Keratinocyte (primary cell): ENCODE data around the gene USP13. TPM values are rescaled to one million over a fixed set of nuclear protein-coding genes. Genes with fewer than 3 reads are reported as not detected.

Source experiments
- DNase-seq: peaks from one replicate; pipeline ENCODE4 v3.0.0-alpha.2; 2011; ENCODE audit warnings: low read depth, missing footprints, low spot score
- FAIRE-seq: peaks from 2 replicates; lab custom pipeline; 2011; peaks lifted over from hg19 to GRCh38; lab: Jason Lieb, UNC
- H2AFZ ChIP-seq: 2 replicates; pipeline ENCODE4 v1.6.0; 2012; ENCODE audit warnings: low read length, control low read depth, inconsistent platforms; ENCODE audit not compliant: control insufficient read depth
- H3K27ac ChIP-seq: 2 replicates; pipeline ENCODE4 v1.5.1; 2011; ENCODE audit warnings: low read length; ENCODE audit not compliant: control insufficient read depth, insufficient read depth
- H3K27me3 ChIP-seq: 3 replicates; pipeline ENCODE4 v1.6.0; 2011; ENCODE audit warnings: low read length; ENCODE audit not compliant: control insufficient read depth, insufficient read depth; ENCODE audit errors: extremely low read depth
- H3K36me3 ChIP-seq, 2 experiments: 2 replicates in 1 of 2; 3 replicates in 1 of 2; pipeline ENCODE4 v1.5.1; 2011; ENCODE audit warnings: low read length in 2 of 2, mild to moderate bottlenecking in 1 of 2; ENCODE audit not compliant: control insufficient read depth in 2 of 2, insufficient read depth in 2 of 2; ENCODE audit errors: extremely low read depth in 1 of 2
- H3K4me1 ChIP-seq: 3 replicates; pipeline ENCODE4 v1.5.1; 2011; ENCODE audit warnings: low read length; ENCODE audit not compliant: control insufficient read depth, insufficient read depth; ENCODE audit errors: extremely low read depth
- H3K4me2 ChIP-seq: 3 replicates; pipeline ENCODE4 v1.6.0; 2011; ENCODE audit warnings: low read depth, low read length; ENCODE audit not compliant: control insufficient read depth, insufficient read depth; ENCODE audit errors: extremely low read depth
- H3K4me3 ChIP-seq, 3 experiments: fragments of 200-600 bp in 1 of 3; sonication (generic) in 1 of 3; 2 replicates in 2 of 3; 3 replicates in 1 of 3; pipeline ENCODE4 v1.5.1; 2011 to 2016; ENCODE audit warnings: low read length in 3 of 3, mild to moderate bottlenecking in 3 of 3, control low read depth in 2 of 3, inconsistent platforms in 1 of 3, low read depth in 1 of 3, mixed read lengths in 1 of 3, mixed run types in 1 of 3, moderate library complexity in 1 of 3; ENCODE audit not compliant: control insufficient read depth in 2 of 3, insufficient read depth in 2 of 3; ENCODE audit errors: extremely low read depth in 1 of 3
- H3K79me2 ChIP-seq: 2 replicates; pipeline ENCODE4 v1.6.0; 2012; ENCODE audit warnings: low read length; ENCODE audit not compliant: control insufficient read depth, insufficient read depth
- H3K9ac ChIP-seq: 3 replicates; pipeline ENCODE4 v1.6.0; 2011; ENCODE audit warnings: low read length; ENCODE audit not compliant: control insufficient read depth, insufficient read depth; ENCODE audit errors: extremely low read depth
- H3K9me1 ChIP-seq: 3 replicates; pipeline ENCODE4 v1.6.0; 2011; ENCODE audit warnings: low read length; ENCODE audit not compliant: control insufficient read depth, insufficient read depth; ENCODE audit errors: extremely low read depth
- H3K9me3 ChIP-seq: 2 replicates; pipeline ENCODE4 v1.5.1; 2012; ENCODE audit warnings: low read depth, low read length; ENCODE audit not compliant: control insufficient read depth
- H4K20me1 ChIP-seq: 3 replicates; pipeline ENCODE4 v1.6.0; 2011; ENCODE audit warnings: low read length; ENCODE audit not compliant: control insufficient read depth, insufficient read depth; ENCODE audit errors: extremely low read depth
- CTCF ChIP-seq, 3 experiments: IDR thresholded peaks in 1 of 3; conservative IDR thresholded peaks in 1 of 3; optimal IDR thresholded peaks in 1 of 3; 2 replicates in 2 of 3; 3 replicates in 1 of 3; pipeline versions ENCODE3 to v1.5.1; 2011; ENCODE audit warnings: low read length in 3 of 3, mild to moderate bottlenecking in 3 of 3, moderate library complexity in 2 of 3, control low read depth in 1 of 3, inconsistent platforms in 1 of 3; ENCODE audit not compliant: insufficient read depth in 2 of 3; ENCODE audit errors: extremely low read depth in 1 of 3
- EZH2 ChIP-seq: IDR thresholded peaks from one replicate; pipeline ENCODE4 v1.6.1; 2012; ENCODE audit warnings: inconsistent platforms, mild to moderate bottlenecking, low read length, moderate library complexity
- dilution Hi-C: fragments of 300-500 bp; cut with MboI; formaldehyde crosslinking; loops from one replicate; pipeline ENCODE4 v1.7.0; 2020; ENCODE audit warnings: low sequenced_read_pairs; ENCODE audit not compliant: extremely low pct_ligation_motif_present
- polyA plus RNA-seq, 5 experiments: library from polyadenylated mRNA; depleted of rRNA in 3 of 5; stranded (reverse) in 3 of 5; stranded (forward) in 1 of 5; unstranded in 1 of 5; fragments of >200 nt; gene quantifications; 1 replicate in 1 of 5; 2 replicates in 3 of 5; 3 replicates in 1 of 5; pipeline versions ENCODE4 v1.2.1 to v1.2.3, GENCODE V29; 2011 to 2012; ENCODE audit warnings: missing spikeins in 2 of 5, low read depth in 1 of 5, low replicate concordance in 1 of 5

USP13 gene
- polyA plus RNA-seq, 1 donor (not counting 4 experiments of a cell fraction or from before 2014, with no cell fraction given), result 3.3 TPM

- no peaks in the 10 kb centered on the region for H3K4me1 ChIP-seq
- H3K9ac ChIP-seq, result no peak overlapping the region
- H3K4me2 ChIP-seq, result no peak overlapping the region
- H3K9me3 ChIP-seq, result no peaks in the 10 kb centered on the region
- H3K4me3 ChIP-seq, result no peak overlapping the region
- no peak for DNase-seq
- H3K27me3 ChIP-seq, result no peaks in the 10 kb centered on the region
- H3K27ac ChIP-seq, result no peak overlapping the region
- H3K9me1 ChIP-seq, result peaks cover 2% of the 10 kb centered on the region
- H3K36me3 ChIP-seq, result peaks cover 0 to 5% of the 10 kb centered on the region in 2 experiments
- no peak for FAIRE-seq
- H2AFZ ChIP-seq, result no peak overlapping the region
- dilution Hi-C loops, result no loop called here
- H4K20me1 ChIP-seq, result no peaks in the 10 kb centered on the region
- H3K79me2 ChIP-seq, result peaks cover 2% of the 10 kb centered on the region
- TF ChIP-seq CTCF (optimal IDR thresholded peaks at IDR 0.05 in 1 of 3, IDR thresholded peaks at IDR 0.05 in 1 of 3, conservative IDR thresholded peaks at IDR 0.05 in 1 of 3; ENCODE audit: extremely low read depth in 1 of 3, insufficient read depth in 2 of 3, low read length in 3 of 3), result no peak
- TF ChIP-seq EZH2, result no peak
These were observed 37.2 kb upstream of the USP13 start for GRCh38 chr3:179615458-179616173.

GRCh38 chr3:179622023-179622422, 30.8 kb upstream of the USP13 start:
- no peak overlapping the region for H3K4me2 ChIP-seq
- no peak for FAIRE-seq
- peaks cover 6 to 10% of the 10 kb centered on the region in 2 experiments for H3K36me3 ChIP-seq
- TF ChIP-seq CTCF (optimal IDR thresholded peaks at IDR 0.05 in 1 of 3, IDR thresholded peaks at IDR 0.05 in 1 of 3, conservative IDR thresholded peaks at IDR 0.05 in 1 of 3; ENCODE audit: extremely low read depth in 1 of 3, insufficient read depth in 2 of 3, low read length in 3 of 3), result no peak
- TF ChIP-seq EZH2, result no peak
- no peak overlapping the region for H2AFZ ChIP-seq
- H3K9me1 ChIP-seq, result no peaks in the 10 kb centered on the region
- H3K4me3 ChIP-seq, result no peak overlapping the region
- H3K27ac ChIP-seq, result no peak overlapping the region
- no peaks in the 10 kb centered on the region for H3K79me2 ChIP-seq
- H3K4me1 ChIP-seq, result no peaks in the 10 kb centered on the region
- dilution Hi-C loops, result no loop called here
- no peak overlapping the region for H3K9ac ChIP-seq
- no peaks in the 10 kb centered on the region for H4K20me1 ChIP-seq
- no peaks in the 10 kb centered on the region for H3K27me3 ChIP-seq
- DNase-seq, result no peak
- H3K9me3 ChIP-seq, result no peaks in the 10 kb centered on the region
